GM12878 (cell line): Measurements from ENCODE around the gene DCUN1D3.

Experiments used
- ATF7 ChIP-seq: fragments of 450-650 bp; IDR thresholded peaks from 2 replicates; pipeline ENCODE4 v1.6.1; 2016; ENCODE audit warnings: low read depth, mild to moderate bottlenecking
- CBFB ChIP-seq: IDR thresholded peaks from 2 replicates; pipeline ENCODE4 v1.6.1; 2016; ENCODE audit warnings: antibody characterized with exemption, low read depth
- CTCF ChIP-seq, 3 experiments: IDR thresholded peaks in 2 of 3; conservative IDR thresholded peaks in 1 of 3; 2 replicates each; pipeline ENCODE4 v1.5.1; 2011; ENCODE audit warnings: low read depth in 3 of 3, low read length in 3 of 3, mild to moderate bottlenecking in 3 of 3, control low read depth in 2 of 3, moderate library complexity in 2 of 3, inconsistent platforms in 1 of 3, mixed read lengths in 1 of 3; ENCODE audit not compliant: control insufficient read depth in 2 of 3, insufficient read depth in 1 of 3; ENCODE audit errors: extremely low read depth in 1 of 3
- EZH2 ChIP-seq: IDR thresholded peaks from 2 replicates; pipeline ENCODE4 v1.6.1; 2012; ENCODE audit warnings: low read depth, mild to moderate bottlenecking, control low read depth, inconsistent platforms, low read length, borderline replicate concordance; ENCODE audit not compliant: control insufficient read depth
- KDM1A ChIP-seq: fragments of 200-600 bp; sonication (generic); IDR thresholded peaks from 2 replicates; pipeline ENCODE4 v1.6.1; 2016; ENCODE audit warnings: borderline replicate concordance
- PML ChIP-seq: IDR thresholded peaks from 2 replicates; pipeline ENCODE4 v1.6.1; 2012; ENCODE audit warnings: low read length, inconsistent platforms
- POLR2A ChIP-seq: IDR thresholded peaks from 2 replicates; pipeline ENCODE4 v1.6.1; 2011; ENCODE audit warnings: low read depth, mild to moderate bottlenecking, low read length
- POLR2AphosphoS5 ChIP-seq: IDR thresholded peaks from 2 replicates; pipeline ENCODE4 v1.6.1; 2011; ENCODE audit warnings: mild to moderate bottlenecking, low read length, inconsistent platforms
- TCF7 ChIP-seq: IDR thresholded peaks from 2 replicates; pipeline ENCODE4 v1.6.1; 2014; ENCODE audit warnings: antibody characterized with exemption, borderline replicate concordance

GRCh38 chr16:20940871-20941635 is 40.9 kb upstream of the DCUN1D3 start:
- TF ChIP-seq CTCF (IDR thresholded peaks at IDR 0.05 in 2 of 3, conservative IDR thresholded peaks at IDR 0.05 in 1 of 3; ENCODE audit: control insufficient read depth in 2 of 3, extremely low read depth in 1 of 3, insufficient read depth in 1 of 3, low read depth in 3 of 3, low read length in 3 of 3) (no peak), TCF7 (no peak), POLR2A (no peak), ATF7 (no peak), POLR2AphosphoS5 (no peak), CBFB (no peak), EZH2 (no peak), KDM1A (no peak), PML (no peak)
